SK-N-MC (cell line): ENCODE data around the gene PTPN14.

Experiments
- EZH2 ChIP-seq: fragments of 200-600 bp; sonication (generic); IDR thresholded peaks from one replicate; pipeline ENCODE4 v1.6.1; 2017; ENCODE audit warnings: antibody characterized with exemption
- FOXP2 ChIP-seq: optimal IDR thresholded peaks from 2 replicates; pipeline ENCODE3; 2011; ENCODE audit warnings: mild to moderate bottlenecking, moderate library complexity; ENCODE audit not compliant: insufficient read depth; ENCODE audit errors: extremely low read length, control extremely low read depth
- POLR2AphosphoS5 ChIP-seq: IDR thresholded peaks from 2 replicates; pipeline ENCODE4 v1.6.1; 2012; ENCODE audit warnings: mild to moderate bottlenecking, low read depth, low read length, borderline replicate concordance

GRCh38 chr1:214401666-214402065 is 149.7 kb downstream of the PTPN14 start:
- TF ChIP-seq POLR2AphosphoS5 (no peak), EZH2 (no peak), FOXP2 (no peak)
